HG03139 (cell line): ENCODE results near the gene PIK3C2B.
"Not testable (repeated sequence)": the region's sequence is repeated elsewhere in the genome, so short reads cannot be mapped to it uniquely, and the experiment has no call there.

Source experiments
- ATAC-seq: cut with Tn5 transposase; IDR thresholded peaks from one replicate; pipeline ENCODE4 v1.9.1; 2021; ENCODE audit not compliant: unreplicated experiment

The PIK3C2B gene, protein sequence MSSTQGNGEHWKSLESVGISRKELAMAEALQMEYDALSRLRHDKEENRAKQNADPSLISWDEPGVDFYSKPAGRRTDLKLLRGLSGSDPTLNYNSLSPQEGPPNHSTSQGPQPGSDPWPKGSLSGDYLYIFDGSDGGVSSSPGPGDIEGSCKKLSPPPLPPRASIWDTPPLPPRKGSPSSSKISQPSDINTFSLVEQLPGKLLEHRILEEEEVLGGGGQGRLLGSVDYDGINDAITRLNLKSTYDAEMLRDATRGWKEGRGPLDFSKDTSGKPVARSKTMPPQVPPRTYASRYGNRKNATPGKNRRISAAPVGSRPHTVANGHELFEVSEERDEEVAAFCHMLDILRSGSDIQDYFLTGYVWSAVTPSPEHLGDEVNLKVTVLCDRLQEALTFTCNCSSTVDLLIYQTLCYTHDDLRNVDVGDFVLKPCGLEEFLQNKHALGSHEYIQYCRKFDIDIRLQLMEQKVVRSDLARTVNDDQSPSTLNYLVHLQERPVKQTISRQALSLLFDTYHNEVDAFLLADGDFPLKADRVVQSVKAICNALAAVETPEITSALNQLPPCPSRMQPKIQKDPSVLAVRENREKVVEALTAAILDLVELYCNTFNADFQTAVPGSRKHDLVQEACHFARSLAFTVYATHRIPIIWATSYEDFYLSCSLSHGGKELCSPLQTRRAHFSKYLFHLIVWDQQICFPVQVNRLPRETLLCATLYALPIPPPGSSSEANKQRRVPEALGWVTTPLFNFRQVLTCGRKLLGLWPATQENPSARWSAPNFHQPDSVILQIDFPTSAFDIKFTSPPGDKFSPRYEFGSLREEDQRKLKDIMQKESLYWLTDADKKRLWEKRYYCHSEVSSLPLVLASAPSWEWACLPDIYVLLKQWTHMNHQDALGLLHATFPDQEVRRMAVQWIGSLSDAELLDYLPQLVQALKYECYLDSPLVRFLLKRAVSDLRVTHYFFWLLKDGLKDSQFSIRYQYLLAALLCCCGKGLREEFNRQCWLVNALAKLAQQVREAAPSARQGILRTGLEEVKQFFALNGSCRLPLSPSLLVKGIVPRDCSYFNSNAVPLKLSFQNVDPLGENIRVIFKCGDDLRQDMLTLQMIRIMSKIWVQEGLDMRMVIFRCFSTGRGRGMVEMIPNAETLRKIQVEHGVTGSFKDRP (N-terminal part only)

DNA sequence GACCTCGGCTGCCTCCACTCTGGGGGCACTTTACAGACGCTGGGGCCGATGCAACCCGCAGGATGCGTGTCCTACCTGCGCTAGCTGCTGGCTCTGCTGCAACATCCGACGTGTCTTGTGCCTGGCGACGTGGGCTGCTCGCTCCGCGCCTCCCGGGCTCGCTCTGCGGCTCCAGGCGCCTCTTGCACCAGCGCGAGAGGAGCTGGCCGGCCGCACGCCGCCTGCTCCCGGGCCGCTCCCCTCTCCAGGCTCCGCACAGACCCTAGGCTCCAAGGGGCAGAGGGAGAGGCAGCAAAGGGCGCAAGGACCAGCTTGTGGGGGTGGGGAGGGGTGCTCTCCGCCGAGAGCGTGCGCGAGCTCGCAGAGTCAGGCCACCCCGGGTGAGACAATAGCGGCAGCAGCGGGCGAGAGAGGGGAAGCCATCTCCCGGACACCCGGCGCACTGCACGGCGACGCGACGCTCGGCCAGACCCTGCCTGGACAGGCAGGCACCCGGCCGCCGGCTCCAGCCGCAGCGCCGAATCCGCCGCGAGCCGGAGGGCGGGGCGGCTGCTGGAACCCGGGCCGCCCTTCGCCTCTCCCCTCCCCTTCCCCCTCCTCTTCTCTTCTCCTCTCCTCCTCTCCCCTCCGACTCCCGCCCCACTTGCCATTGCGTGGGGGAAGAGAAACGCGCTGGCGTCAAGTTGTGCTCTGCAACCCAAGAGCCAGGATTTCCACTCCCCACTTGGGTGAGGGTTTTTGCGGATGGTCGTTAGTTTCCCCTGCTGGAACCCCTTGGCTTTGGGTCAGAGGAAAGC, at the start of gene PIK3C2B:
TSS of gene PIK3C2B (minus strand) at position 525 of the 797 bp plus-strand sequence. CDS start 25,003 bp downstream, outside the sequence.
- peak; percentile 86 for ATAC-seq

DNA sequence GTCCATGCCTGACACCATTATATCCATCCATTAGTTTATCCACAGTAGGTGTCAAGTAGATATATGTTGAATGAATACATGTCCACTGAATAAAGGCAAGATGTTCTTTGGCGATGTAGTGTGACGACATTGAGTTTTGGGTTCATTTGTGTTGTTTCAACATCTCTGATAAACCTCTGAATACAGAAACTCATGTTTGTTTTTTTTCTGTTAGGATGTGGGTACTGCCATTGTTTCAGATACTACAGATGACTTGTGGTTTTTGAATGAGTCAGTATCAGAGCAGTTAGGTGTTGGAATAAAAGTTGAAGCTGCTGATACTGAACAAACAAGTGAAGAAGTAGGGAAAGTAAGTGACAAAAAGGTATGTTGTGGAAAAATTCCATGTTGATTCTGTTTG, 49.7 kb upstream of the PIK3C2B start:
- ATAC-seq = no peak

DNA sequence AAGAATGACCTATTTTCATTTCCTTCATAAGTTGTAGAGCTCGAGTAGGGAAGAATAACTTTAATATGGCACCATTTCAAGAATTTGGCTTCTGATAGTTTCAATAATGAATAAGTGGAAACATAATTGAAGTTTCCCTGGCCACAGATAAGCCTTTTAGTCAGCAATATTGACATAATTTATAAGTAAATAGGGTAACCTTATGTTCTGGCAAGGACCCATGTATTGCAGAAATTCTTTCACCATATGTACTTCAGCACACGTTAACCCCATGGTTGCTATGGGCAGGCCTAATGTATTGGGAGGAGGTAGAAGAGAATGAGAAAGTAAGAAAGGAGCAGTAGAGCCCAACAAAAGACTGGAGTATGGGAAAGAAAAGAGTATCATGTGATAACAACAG, 47.0 kb upstream of the PIK3C2B start:
- ATAC-seq = no peak

DNA sequence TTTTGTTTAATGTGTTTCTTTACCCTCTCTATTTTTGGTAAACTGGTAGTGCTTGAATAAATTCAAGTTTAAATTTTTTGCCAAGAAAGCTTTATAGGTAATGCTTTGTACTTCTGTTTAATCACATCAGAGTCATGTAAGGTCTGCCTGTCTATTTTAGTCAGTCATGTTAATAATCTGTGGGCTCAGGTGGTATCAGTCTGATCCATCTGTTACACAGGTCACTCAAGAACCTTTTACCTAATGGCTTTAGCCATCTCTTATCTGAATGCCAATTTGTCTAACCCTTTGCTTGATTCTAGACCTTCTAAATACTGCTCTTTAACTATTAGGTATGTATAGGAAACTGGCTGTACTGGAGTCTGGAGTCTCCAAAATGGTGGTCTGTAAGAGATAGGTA, 38.2 kb upstream of the PIK3C2B start:
- no peak for ATAC-seq

DNA sequence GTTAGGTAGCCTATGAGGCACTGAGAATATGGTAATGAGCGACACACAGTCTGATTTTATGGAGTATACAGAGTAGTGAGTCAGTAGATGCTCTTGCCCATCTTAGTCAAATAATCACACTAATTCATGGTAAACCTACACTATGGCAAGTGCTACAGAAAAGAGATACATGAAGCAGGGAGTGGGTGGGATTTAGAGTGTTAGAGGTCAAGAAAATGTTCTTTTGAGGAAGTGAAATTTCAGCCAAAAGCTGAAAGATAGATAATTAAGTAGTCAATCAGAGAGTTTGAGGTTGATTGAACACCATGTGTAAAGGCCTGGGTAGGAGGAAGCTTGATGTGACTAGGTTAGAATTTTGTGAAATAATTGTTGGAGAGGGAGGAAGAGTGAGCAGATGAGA, 36.3 kb upstream of the PIK3C2B start:
- peak; percentile 73 for ATAC-seq

DNA sequence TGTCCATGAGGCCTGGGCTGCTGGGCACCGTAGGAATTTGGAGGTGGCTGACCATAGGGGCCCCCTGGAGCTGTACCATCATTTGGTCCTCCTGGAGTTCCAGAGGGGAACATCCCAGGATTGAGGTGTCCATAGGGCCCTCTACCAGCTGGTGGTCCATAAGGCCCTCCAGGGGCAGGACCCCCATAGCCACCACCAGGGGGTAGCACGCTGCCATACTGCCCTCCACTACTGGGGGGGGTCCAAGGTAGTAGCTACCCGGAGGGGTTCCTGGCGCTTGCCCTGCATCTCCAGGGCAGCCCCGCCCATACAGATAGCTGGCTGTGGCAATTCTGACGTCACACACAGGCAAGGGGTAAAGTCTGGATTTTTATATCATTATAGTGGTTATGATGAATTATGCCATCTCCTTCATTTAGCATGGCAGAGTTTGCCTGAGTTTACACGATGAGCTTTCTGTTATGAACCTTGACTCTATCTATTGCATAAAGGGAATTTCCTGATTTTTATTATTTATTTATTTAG, 34.8 kb upstream of the PIK3C2B start:
- no peak for ATAC-seq

DNA sequence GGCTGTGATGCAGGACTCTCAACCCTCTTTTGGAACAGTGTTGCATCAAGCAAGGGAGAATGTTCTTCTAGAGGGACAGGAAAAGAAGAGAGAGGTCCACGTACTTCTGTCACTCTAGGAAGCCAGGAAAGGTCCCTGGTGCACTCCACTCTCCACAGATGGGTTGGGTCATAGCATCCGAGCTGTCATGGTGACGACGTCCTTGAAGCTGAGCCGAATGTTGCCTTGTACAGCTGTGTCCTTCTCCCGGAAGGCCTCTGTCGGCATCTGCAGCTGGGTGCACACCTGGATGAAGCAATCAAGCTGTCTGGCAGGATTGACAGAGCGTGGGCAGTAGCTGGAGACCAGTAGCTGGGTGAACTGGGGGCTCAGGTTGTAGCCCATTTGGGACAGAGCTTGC, 34.1 kb upstream of the PIK3C2B start:
- no peak for ATAC-seq

DNA sequence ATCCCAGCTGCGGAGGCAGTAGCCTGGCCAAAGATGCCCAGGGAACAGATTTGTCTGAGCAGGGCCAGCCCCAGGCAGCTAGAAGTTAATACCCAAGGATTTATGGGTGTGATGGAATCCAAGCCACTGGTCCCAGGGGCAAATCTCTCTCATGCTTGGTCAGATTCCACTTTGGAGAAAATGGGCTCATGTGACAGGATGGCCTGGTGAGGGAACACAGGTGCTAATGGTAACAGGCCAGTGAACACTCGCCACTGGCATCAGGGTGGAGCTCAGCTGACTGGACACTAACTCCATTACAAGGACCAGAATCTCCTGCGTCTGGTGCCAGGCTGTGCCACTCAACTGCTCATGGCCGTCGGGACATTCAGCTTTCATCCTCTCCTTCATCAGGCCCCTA, 33.6 kb upstream of the PIK3C2B start:
- ATAC-seq = no peak

DNA sequence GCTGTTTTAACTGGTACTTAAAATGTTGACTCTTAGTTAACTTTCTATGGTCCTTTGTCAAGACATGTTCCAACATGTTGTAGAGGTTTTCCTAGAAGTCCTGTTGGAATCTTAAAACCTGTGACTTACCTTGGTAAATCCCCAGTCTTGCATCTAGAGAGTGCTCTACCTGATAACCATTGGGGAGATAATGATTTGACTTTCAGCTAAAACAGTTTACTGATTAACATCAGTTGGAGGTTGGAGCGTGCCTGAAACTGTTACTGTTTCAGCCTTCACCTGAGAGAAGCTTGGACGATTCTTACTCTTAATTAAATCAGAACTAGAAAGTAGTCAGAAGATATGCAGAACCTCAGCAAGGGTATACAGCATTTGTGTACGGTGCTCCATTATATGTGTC, 30.4 kb upstream of the PIK3C2B start:
- no peak for ATAC-seq

DNA sequence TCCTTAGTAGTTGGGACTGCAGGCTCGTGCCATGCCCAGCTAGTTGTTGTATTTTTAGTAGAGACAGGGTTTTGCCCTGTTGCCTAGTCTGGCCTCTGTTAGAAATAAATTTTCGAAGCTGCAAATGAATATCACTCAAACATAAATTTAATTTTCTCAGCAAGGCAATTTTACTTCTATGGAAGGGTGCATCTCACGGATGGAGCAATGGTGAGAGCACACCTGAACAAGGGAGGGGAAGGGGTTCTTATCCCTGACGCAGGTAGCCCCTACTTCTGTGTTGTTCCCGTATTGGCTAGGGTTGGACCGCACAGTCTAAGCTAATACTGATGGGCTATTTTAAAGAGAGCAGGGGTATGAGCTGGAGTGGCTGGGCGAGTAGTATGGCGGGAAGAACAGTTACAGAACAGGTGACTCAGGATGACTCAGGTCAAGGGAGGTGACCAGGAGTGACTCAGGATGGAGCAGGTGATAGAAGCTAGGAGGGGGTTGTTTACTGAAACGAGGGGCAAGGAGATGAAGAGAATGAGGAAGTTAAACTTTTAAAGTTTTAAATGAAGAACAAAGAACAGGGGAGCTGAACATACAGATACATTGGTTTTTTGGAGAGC, 29.1 kb upstream of the PIK3C2B start:
- no peak for ATAC-seq

DNA sequence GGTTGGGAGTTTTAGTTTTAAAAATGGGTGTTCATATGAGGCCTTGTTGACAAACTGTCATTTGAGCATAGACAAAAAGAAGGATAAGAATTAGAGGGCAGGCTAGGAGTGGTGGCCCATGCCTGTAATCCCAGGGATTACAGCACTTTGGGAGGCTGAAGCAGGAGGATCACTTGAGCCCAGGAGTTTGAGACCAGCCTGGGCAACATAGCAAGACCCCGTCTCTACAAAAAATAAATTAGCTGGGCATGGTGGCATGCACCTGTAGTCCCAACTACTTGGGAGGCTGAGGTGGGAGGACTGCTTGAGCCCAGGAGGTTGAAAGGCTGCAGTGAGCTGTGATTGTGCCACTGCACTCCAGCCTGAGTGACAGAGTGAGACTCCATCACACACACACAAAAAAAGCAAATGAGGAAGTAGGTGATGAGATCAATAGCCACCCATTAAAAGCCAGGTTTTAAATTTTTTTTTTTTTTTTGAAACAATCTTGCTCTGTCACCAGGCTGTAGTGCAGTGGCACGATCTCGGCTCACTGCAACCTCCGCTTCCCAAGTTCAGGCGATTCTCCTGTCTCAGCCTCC, 27.4 kb upstream of the PIK3C2B start:
- not testable (repeated sequence) for ATAC-seq

DNA sequence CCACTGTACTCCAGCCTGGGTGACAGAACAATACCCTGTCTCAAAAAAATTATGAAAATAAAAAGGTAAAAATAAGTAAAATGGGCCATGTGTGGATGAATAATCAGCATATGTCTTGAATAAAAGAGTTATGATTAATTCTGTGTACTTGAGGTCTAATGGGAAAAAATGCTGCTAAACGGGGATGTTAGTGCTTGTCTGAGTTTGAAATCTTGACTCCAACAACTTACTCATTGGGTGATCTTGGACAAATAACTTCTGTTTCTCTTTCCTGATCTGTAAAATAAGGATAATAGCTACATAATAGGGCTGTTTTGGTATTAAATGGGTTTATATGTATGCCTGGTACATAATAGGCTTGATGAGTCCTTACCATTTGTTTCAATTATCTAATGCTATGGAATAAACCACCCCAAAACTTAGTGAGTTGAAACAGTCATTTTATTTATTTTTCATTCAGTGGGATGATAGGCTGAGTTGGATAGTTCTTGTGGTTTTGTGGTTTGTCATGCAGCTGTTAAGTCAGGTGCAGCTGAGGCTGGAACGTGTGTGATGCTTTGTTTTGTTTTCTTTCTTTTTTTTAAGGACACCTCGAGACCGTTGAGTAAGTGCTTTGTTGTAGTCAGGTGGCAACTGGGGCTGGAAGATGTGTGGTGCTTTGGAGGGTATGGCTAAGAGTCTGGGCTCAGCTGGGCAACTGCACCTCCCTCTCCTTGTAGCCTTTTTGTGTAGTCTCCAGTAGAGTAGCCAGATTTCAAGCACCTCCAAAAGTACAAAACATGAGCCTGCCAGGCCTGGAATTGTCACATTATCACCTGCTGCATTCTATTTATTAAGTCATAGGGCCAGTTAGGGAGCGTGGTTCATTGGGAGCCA, 26.5 kb upstream of the PIK3C2B start:
- peak; percentile 45 for ATAC-seq

DNA sequence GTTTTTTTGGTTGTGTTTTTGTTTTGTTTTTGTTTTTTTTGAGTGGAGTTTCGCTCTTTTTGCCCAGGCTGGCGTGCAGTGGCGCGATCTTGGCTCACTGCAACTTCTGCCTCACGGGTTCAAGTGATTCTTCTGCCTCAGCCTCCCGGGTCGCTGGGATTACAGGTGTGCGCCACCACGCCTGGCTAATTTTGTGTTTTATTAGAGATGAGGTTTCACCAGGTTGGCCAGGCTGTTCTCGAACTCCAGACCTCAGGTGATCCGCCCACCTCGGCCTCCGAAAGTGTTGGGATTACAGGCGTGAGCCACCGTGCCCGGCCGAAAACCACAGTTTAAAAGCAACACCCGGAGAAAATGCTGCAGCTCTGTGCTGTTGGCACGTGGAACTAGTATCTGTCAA, 22.8 kb upstream of the PIK3C2B start:
- not testable (repeated sequence) for ATAC-seq

DNA sequence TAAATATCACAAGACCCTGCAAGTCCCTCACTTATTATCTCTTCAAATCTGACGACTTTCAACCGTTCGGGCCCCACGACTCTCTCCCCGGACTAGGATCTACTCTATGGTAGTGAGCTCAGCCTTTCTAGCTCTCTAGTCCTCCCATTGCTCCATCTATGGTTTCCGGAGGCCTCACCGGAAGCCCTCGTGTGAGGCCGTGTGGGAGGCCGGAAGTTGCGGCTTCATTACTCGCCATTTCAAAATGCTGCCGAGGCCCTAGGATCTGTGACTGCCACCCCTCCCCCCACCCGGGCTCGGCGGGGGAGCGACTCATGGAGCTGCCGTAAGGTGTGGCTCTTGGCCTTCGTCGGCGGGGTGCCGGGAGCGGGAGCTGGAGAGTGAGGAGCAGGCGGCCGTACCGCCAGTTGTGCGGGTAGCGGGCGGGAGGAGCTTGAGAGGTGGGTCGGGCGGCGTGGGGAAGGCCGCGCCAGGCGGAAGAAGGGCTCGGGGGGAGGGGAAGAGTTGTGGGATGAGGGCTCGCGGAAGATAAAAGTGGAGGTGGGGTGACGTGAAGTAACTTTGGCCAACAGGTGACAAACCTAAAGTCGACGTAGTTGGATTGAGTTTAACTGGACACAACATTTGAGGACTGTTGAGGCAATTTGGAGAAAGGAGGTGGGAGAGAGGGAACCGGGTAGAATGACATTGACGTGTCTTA, 21.7 kb upstream of the PIK3C2B start, which contains the start of gene MDM4:
TSS of gene MDM4 (plus strand) at position 227 of the 700 bp plus-strand sequence. CDS start 9,113 bp downstream, outside the sequence.
- peak; percentile 69 for ATAC-seq

DNA sequence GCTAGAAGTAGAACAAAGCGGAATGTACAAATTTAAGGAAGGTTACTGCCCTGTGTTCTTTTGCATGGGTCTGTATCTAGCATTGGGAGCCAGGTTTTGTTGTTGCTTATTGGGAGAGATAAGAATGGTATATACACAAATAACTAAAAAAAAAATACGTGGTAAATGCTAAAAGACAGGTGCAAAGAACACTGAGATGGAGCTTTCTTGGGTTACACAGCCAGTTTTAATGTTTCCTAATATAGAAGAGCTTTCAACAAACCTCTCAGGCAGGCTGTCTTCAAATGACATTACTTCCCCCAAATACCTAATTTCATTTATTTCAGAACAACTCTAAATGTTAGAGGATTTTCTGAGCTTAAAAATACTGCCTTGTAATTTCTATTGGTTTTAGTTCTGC, 20.2 kb upstream of the PIK3C2B start:
- ATAC-seq = no peak

DNA sequence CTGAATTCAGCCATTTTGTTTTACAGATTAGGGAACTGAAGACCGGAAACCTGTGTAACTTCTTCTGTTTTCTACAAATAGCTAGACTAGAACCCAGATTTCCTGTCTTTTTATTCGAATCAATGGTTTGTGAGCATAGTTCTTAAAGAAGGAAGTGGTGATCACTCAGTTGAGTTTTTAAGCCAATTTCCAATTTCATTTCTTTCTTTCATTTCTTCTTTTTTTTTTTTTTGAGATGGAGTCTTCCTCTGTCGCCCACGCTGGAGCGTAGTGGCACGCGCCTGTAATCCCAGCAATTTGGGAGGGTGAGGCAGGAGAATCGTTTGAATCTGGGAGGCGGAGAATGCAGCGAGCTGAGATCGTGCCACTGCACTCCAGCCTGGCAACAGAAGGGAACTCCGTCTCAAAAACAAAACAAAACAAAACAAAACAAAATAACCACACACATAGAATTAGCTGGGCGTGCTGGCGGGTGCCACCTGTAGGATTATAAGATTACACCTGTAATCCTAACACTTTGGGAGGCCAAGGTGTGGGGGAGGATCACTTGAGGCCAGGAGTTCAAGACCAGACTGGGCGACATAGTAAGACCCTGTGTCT, 18.6 kb upstream of the PIK3C2B start:
- no peak for ATAC-seq

DNA sequence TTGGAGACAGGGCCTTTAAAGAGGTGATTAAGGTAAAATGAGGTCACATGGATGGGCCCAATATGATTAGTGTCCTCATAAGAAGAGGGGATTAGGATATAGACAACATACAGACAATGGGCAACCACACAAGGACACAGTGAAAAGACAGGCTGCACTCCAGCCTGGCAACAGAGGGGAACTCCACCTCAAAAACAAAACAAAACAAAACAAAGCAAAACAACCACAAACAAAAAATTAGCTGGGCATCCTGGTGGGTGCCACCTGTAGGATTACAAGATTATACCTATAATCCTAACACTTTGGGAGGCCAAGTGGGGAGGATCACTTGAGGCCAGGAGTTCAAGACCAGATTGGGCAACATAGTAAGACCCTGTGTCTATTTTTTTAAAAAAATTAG, 16.8 kb upstream of the PIK3C2B start:
- no peak for ATAC-seq
